HL-60 (cell line): ENCODE data around the gene ANKRD11.

Experiments
- DNase-seq, 2 experiments: peaks; one replicate each; pipeline ENCODE4 v3.0.0-alpha.2; 2010 to 2020; ENCODE audit warnings: low read depth in 1 of 2, low spot score in 1 of 2
- H3K27ac ChIP-seq: fragments of 250-450 bp; sonication (Bioruptor Pico); replicated peaks from 2 replicates; pipeline ENCODE4 v1.5.1; 2020; ENCODE audit warnings: mild to moderate bottlenecking, moderate library complexity
- H3K27me3 ChIP-seq: fragments of 250-450 bp; sonication (Bioruptor Pico); 2 replicates; pipeline ENCODE4 v1.5.1; 2021; ENCODE audit warnings: mild to moderate bottlenecking, moderate library complexity; ENCODE audit not compliant: insufficient read depth, poor library complexity, severe bottlenecking
- H3K4me3 ChIP-seq: replicated peaks from 2 replicates; pipeline ENCODE4 v1.5.1; 2011; ENCODE audit warnings: mild to moderate bottlenecking, control low read depth, low read length; ENCODE audit not compliant: insufficient read depth
- GABPA ChIP-seq: IDR thresholded peaks from 2 replicates; pipeline ENCODE4 v1.6.1; 2012; ENCODE audit warnings: low read depth
- POLR2AphosphoS5 ChIP-seq: IDR thresholded peaks from 2 replicates; pipeline ENCODE4 v1.6.1; 2012; ENCODE audit warnings: low read depth
- REST ChIP-seq: IDR thresholded peaks from 2 replicates; pipeline ENCODE4 v1.6.1; 2012; ENCODE audit warnings: low read depth; ENCODE audit not compliant: insufficient replicate concordance
- SPI1 ChIP-seq: IDR thresholded peaks from 2 replicates; pipeline ENCODE4 v1.6.1; 2012; ENCODE audit warnings: low read depth, mild to moderate bottlenecking, borderline replicate concordance
- TF ChIP-seq, protein P1 (sequence below): IDR thresholded peaks from one replicate; pipeline ENCODE4 v1.5.1; 2011; ENCODE audit warnings: low read length, control low read depth, inconsistent platforms; ENCODE audit not compliant: insufficient read depth

ANKRD11 gene

DNA sequence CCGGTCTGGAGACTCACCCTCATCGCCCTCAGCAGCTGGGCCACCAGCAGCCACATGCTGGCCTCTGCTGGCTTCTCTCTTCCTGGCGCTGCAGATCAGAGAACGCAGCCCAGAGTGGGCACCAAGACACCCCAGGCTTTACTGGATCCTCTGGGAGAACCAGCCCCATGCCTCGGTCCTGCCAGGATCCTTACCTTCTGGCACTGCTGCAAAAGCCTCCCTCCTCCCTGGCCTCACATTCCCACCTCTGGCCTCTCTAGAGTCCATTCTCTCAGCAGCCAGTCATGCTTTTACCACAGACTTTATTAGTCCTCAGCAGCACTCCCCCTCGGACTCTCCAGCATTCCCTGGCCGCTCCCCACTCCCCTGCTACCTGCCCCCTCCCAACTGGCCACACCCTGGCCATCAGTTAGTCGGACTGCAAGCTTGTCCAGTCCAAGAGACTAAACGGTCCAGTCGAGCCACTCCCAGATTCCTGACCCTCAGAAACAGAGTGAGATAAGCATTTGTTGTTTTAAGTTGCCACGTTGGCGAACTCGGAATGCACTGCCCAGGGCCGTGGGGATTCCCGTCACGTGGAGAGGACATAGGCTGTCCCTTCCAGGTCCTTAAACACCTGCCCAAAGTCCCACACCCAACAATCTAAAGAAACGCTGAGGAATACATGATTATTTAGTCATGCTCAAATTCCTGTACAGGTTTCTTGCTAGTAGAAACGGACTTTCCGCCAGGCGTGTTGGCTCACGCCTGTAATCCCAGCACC, 11.9 kb upstream of the ANKRD11 start:
- TF ChIP-seq, protein P1, sequence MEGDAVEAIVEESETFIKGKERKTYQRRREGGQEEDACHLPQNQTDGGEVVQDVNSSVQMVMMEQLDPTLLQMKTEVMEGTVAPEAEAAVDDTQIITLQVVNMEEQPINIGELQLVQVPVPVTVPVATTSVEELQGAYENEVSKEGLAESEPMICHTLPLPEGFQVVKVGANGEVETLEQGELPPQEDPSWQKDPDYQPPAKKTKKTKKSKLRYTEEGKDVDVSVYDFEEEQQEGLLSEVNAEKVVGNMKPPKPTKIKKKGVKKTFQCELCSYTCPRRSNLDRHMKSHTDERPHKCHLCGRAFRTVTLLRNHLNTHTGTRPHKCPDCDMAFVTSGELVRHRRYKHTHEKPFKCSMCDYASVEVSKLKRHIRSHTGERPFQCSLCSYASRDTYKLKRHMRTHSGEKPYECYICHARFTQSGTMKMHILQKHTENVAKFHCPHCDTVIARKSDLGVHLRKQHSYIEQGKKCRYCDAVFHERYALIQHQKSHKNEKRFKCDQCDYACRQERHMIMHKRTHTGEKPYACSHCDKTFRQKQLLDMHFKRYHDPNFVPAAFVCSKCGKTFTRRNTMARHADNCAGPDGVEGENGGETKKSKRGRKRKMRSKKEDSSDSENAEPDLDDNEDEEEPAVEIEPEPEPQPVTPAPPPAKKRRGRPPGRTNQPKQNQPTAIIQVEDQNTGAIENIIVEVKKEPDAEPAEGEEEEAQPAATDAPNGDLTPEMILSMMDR, result no peak
- TF ChIP-seq SPI1 (no peak), REST (no peak), POLR2AphosphoS5 (no peak), GABPA (no peak)
- no peak overlapping the region for H3K4me3 ChIP-seq
- DNase-seq, result no peak
- no peaks in the 10 kb centered on the region for H3K27me3 ChIP-seq
- no peak overlapping the region for H3K27ac ChIP-seq

- Histone ChIP-seq H3K27ac (no peak overlapping the region), H3K27me3 (no peaks in the 10 kb centered on the region), H3K4me3 (no peak overlapping the region)
- no peak for DNase-seq
- no peak for TF ChIP-seq SPI1
- TF ChIP-seq, protein P1, result no peak
- TF ChIP-seq POLR2AphosphoS5, result no peak
- no peak for TF ChIP-seq GABPA
- TF ChIP-seq REST, result no peak
Measured at GRCh38 chr16:89499767-89500166, 9.4 kb upstream of the ANKRD11 start.

DNA sequence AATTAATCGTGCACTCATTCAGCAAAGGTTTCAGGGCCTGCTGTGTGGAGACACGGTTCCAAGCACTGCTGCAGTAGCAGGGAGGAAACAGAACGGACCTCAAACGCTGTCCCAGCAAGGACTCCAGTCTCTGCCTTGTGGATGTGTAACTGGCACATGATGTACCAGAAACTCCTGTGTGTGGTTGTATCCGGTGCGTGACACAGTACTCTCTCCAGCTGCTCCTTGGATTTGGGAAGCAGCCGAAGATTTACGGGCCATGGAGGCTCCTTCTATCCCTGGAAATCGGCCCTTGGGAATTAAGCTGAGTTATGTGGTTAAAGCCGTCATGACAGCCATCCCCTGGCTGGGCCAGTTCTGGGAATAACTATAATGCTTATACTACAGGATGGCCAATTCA, 8.5 kb upstream of the ANKRD11 start:
- no peak overlapping the region for H3K4me3 ChIP-seq
- TF ChIP-seq, protein P1, result no peak
- TF ChIP-seq REST, result no peak
- H3K27ac ChIP-seq, result no peak overlapping the region
- H3K27me3 ChIP-seq, result no peaks in the 10 kb centered on the region
- no peak for DNase-seq
